H9 (cell line): Measurements from ENCODE around the gene FBLN2. TPM values are rescaled to one million over a fixed set of nuclear protein-coding genes. Genes with fewer than 3 reads are reported as not detected.

Experiments
- DNase-seq: peaks from one replicate; pipeline ENCODE4 v3.0.0-alpha.2; 2017
- H2AFZ ChIP-seq: one replicate; pipeline ENCODE4 v1.6.1; 2013; ENCODE audit warnings: mild to moderate bottlenecking, low read length, control low read depth, moderate library complexity
- H2AK5ac ChIP-seq: 2 replicates; pipeline ENCODE4 v1.6.1; 2013; ENCODE audit warnings: low read length, control low read depth, mixed read lengths; ENCODE audit not compliant: insufficient read length
- H2BK120ac ChIP-seq: one replicate; pipeline ENCODE4 v1.6.1; 2013; ENCODE audit warnings: low read depth, mild to moderate bottlenecking, low read length, control low read depth, inconsistent platforms; ENCODE audit not compliant: poor library complexity, severe bottlenecking
- H2BK12ac ChIP-seq: 2 replicates; pipeline ENCODE4 v1.6.1; 2013; ENCODE audit warnings: low read length, control low read depth, mixed read lengths, low read depth; ENCODE audit not compliant: insufficient read length
- H2BK15ac ChIP-seq: 2 replicates; pipeline ENCODE4 v1.6.1; 2013; ENCODE audit warnings: low read depth, low read length, control low read depth
- H2BK20ac ChIP-seq: one replicate; pipeline ENCODE4 v1.6.1; 2013; ENCODE audit warnings: low read depth, mild to moderate bottlenecking, low read length, control low read depth, inconsistent platforms; ENCODE audit not compliant: poor library complexity, severe bottlenecking
- H2BK5ac ChIP-seq: 2 replicates; pipeline ENCODE4 v1.6.1; 2013; ENCODE audit warnings: low read length, control low read depth, mixed read lengths; ENCODE audit not compliant: insufficient read length
- H3K14ac ChIP-seq: 2 replicates; pipeline ENCODE4 v1.6.1; 2013; ENCODE audit warnings: low read length, control low read depth; ENCODE audit not compliant: insufficient read depth
- H3K18ac ChIP-seq: 2 replicates; pipeline ENCODE4 v1.6.1; 2013; ENCODE audit warnings: low read depth, mild to moderate bottlenecking, mixed read lengths, low read length, control low read depth; ENCODE audit not compliant: insufficient read length
- H3K23ac ChIP-seq: 2 replicates; pipeline ENCODE4 v1.6.1; 2013; ENCODE audit warnings: low read length, control low read depth, mixed read lengths, low read depth; ENCODE audit not compliant: insufficient read length
- H3K23me2 ChIP-seq: 2 replicates; pipeline ENCODE4 v1.6.1; 2013; ENCODE audit warnings: low read depth, mild to moderate bottlenecking, mixed read lengths, low read length, control low read depth; ENCODE audit not compliant: insufficient read length, poor library complexity, severe bottlenecking
- H3K27ac ChIP-seq: 2 replicates; pipeline ENCODE4 v1.5.1; 2013; ENCODE audit warnings: low read length, control low read depth, mixed read lengths, low read depth; ENCODE audit not compliant: insufficient read length
- H3K27me3 ChIP-seq: 2 replicates; pipeline ENCODE4 v1.6.1; 2013; ENCODE audit warnings: low read length, control low read depth, inconsistent platforms; ENCODE audit not compliant: insufficient read depth
- H3K4ac ChIP-seq: 2 replicates; pipeline ENCODE4 v1.6.1; 2013; ENCODE audit warnings: low read depth, mild to moderate bottlenecking, control low read depth, inconsistent platforms, low read length, moderate library complexity
- H3K4me1 ChIP-seq: 2 replicates; pipeline ENCODE4 v1.6.1; 2013; ENCODE audit warnings: low read length, control low read depth, inconsistent platforms; ENCODE audit not compliant: insufficient read depth
- H3K4me2 ChIP-seq: 2 replicates; pipeline ENCODE4 v1.6.1; 2013; ENCODE audit warnings: low read length, control low read depth, mixed read lengths; ENCODE audit not compliant: insufficient read length, insufficient read depth
- H3K56ac ChIP-seq: 2 replicates; pipeline ENCODE4 v1.6.1; 2013; ENCODE audit warnings: low read depth, mild to moderate bottlenecking, mixed read lengths, low read length, control low read depth; ENCODE audit not compliant: insufficient read length
- H3K79me1 ChIP-seq: 2 replicates; pipeline ENCODE4 v1.6.1; 2013; ENCODE audit warnings: low read depth, mild to moderate bottlenecking, moderate library complexity, low read length, control low read depth, inconsistent platforms; ENCODE audit not compliant: insufficient read depth, poor library complexity, severe bottlenecking
- H3K79me2 ChIP-seq: 2 replicates; pipeline ENCODE4 v1.6.1; 2013; ENCODE audit warnings: low read length, control low read depth, inconsistent platforms; ENCODE audit not compliant: insufficient read depth
- H3K9ac ChIP-seq: 2 replicates; pipeline ENCODE4 v1.6.1; 2013; ENCODE audit warnings: low read length, control low read depth, mixed read lengths; ENCODE audit not compliant: insufficient read length; ENCODE audit errors: extremely low read depth
- H3K9me3 ChIP-seq: one replicate; pipeline ENCODE4 v1.6.1; 2013; ENCODE audit warnings: low read depth, low read length, inconsistent platforms; ENCODE audit not compliant: control insufficient read depth
- H3T11ph ChIP-seq: one replicate; pipeline ENCODE4 v1.6.1; 2013; ENCODE audit warnings: mild to moderate bottlenecking, low read length, control low read depth, inconsistent platforms
- H4K20me1 ChIP-seq: one replicate; pipeline ENCODE4 v1.6.1; 2013; ENCODE audit not compliant: control insufficient read depth, insufficient read length, insufficient read depth
- H4K5ac ChIP-seq: 2 replicates; pipeline ENCODE4 v1.6.1; 2013; ENCODE audit warnings: low read depth, mild to moderate bottlenecking, mixed read lengths, low read length, control low read depth; ENCODE audit not compliant: insufficient read length
- H4K8ac ChIP-seq: replicated peaks from 2 replicates; pipeline ENCODE4 v1.6.1; 2013; ENCODE audit warnings: low read length, control low read depth, mixed read lengths, low read depth; ENCODE audit not compliant: insufficient read length
- H4K91ac ChIP-seq: 2 replicates; pipeline ENCODE4 v1.6.1; 2013; ENCODE audit warnings: low read depth, mild to moderate bottlenecking, moderate library complexity, mixed read lengths, low read length, control low read depth; ENCODE audit not compliant: insufficient read length
- H3K27ac Mint-ChIP-seq, 3 experiments: 2 replicates in 2 of 3; 3 replicates in 1 of 3; pipeline ENCODE4 v1.8.0; 2020 to 2021; ENCODE audit warnings: mixed read lengths in 3 of 3, mild to moderate bottlenecking in 1 of 3, moderate library complexity in 1 of 3
- H3K27me3 Mint-ChIP-seq: 2 replicates; pipeline ENCODE4 v1.8.0; 2021; ENCODE audit warnings: low read depth, mild to moderate bottlenecking, moderate library complexity, mixed read lengths
- H3K36me3 Mint-ChIP-seq, 3 experiments: 2 replicates in 2 of 3; 3 replicates in 1 of 3; pipeline ENCODE4 v1.8.0; 2020 to 2021; ENCODE audit warnings: low read depth in 3 of 3, mixed read lengths in 3 of 3; ENCODE audit not compliant: insufficient read depth in 1 of 3
- H3K4me1 Mint-ChIP-seq, 2 experiments: 2 replicates each; pipeline ENCODE4 v1.8.0; 2020; ENCODE audit warnings: mixed read lengths in 2 of 2
- H3K4me3 Mint-ChIP-seq, 2 experiments: 2 replicates in 1 of 2; 3 replicates in 1 of 2; pipeline ENCODE4 v1.8.0; 2020 to 2021; ENCODE audit warnings: mild to moderate bottlenecking in 2 of 2, mixed read lengths in 2 of 2, moderate library complexity in 1 of 2
- H3K9me3 Mint-ChIP-seq, 2 experiments: 2 replicates in 1 of 2; 3 replicates in 1 of 2; pipeline ENCODE4 v1.8.0; 2020; ENCODE audit warnings: mild to moderate bottlenecking in 2 of 2, mixed read lengths in 2 of 2, moderate library complexity in 1 of 2
- WGBS: extraction: QIAGEN DNeasy Blood & Tissue Kit; methylation state at CpG from one replicate; pipeline ENCODE4 v1.1.7; 2013; ENCODE audit warnings: missing lambda C conversion rate, low lambda C conversion rate, mixed read lengths; ENCODE audit not compliant: insufficient read length; ENCODE audit errors: extremely low coverage; 5-methylcytosine and 5-hydroxymethylcytosine counted together
- total RNA-seq: library from RNA; stranded (reverse); gene quantifications from 2 replicates; pipeline ENCODE4 v1.2.1, GENCODE V29; 2021
- TF ChIP-seq, protein P1 (sequence below): fragments of 200-600 bp; sonication (generic); conservative IDR thresholded peaks from 3 replicates; pipeline ENCODE4 v1.8.0; 2021; ENCODE audit warnings: antibody characterized with exemption, mild to moderate bottlenecking

Gene FBLN2
- total RNA-seq, 1 experiment from 2014 or later: 11.8 TPM

DNA sequence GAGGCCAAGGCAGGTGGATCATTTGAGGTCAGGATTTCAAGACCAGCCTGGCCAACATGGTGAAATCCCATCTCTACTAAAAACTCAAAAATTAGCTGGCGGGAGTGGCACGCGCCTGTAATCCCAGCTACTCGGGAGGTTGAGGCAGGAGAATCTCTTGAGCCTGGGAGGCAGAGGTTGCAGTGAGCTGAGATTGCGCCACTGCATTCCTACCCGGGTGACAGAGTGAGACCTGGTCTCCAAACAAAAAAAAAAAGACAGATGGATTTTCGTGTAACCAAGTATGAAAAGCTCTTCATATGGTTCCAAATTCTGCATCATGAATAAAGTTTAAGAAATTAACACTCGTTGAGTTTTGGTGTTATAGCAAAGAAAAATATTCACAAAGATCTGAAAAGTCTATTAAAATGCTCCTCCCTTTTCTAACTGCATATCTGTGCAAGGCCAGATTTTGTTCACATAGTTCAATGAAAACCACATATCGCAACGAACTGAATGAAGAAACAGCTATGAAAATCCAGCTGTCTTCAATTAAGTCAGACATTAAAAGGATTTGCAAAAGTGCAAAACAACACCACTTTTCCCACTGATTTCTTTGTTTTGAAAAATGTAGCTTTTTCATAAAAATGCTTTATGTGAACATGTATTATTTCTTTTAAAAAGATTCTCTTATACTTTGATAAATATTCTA is 23.8 kb upstream of the FBLN2 start:
- H3K4me1 ChIP-seq: no peaks in the 10 kb centered on the region; the same call in 1 of the 2 replicates
- H4K20me1 ChIP-seq: no peaks in the 10 kb centered on the region
- no peaks in the 10 kb centered on the region for H3K9me3 ChIP-seq
- H2BK20ac ChIP-seq: no peak overlapping the region
- H2AK5ac ChIP-seq: no peak overlapping the region
- H2AFZ ChIP-seq: no peak overlapping the region
- H2BK15ac ChIP-seq: no peak overlapping the region
- H3K4me1 Mint-ChIP-seq: peaks cover 24 to 28% of the 10 kb centered on the region in 2 experiments
- H4K5ac ChIP-seq: no peak overlapping the region
- no peak overlapping the region for H3K4ac ChIP-seq
- H3T11ph ChIP-seq: no peak overlapping the region
- no peak overlapping the region for H3K18ac ChIP-seq
- no peaks in the 10 kb centered on the region for H3K79me1 ChIP-seq
- H3K9me3 Mint-ChIP-seq: peaks cover 6 to 15% of the 10 kb centered on the region in 2 experiments
- H4K91ac ChIP-seq: no peak overlapping the region
- no peak overlapping the region for H2BK5ac ChIP-seq
- no peaks in the 10 kb centered on the region for H3K79me2 ChIP-seq
- H3K14ac ChIP-seq: no peak overlapping the region
- H3K36me3 Mint-ChIP-seq: peaks cover 0 to 2% (median 0%) of the 10 kb centered on the region in 3 experiments; a peak in 4 of 7 replicates
- no peak overlapping the region for H2BK120ac ChIP-seq
- H3K23me2 ChIP-seq: no peaks in the 10 kb centered on the region
- DNase-seq: no peak
- H3K4me2 ChIP-seq: no peak overlapping the region
- peaks cover 4% of the 10 kb centered on the region for H3K27me3 Mint-ChIP-seq
- H3K56ac ChIP-seq: no peak overlapping the region
- no peak overlapping the region for H3K4me3 Mint-ChIP-seq
- no CpG with 5 or more reads among the region's 10 CpGs for WGBS
- H3K27ac ChIP-seq: no peak overlapping the region
- H3K27me3 ChIP-seq: no peaks in the 10 kb centered on the region
- no peak overlapping the region for H4K8ac ChIP-seq
- no peak overlapping the region for H3K23ac ChIP-seq
- no peak overlapping the region for H3K9ac ChIP-seq
- H2BK12ac ChIP-seq: no peak overlapping the region
- no peak overlapping the region; a peak in 1 of 7 replicates for H3K27ac Mint-ChIP-seq
- TF ChIP-seq, protein P1, sequence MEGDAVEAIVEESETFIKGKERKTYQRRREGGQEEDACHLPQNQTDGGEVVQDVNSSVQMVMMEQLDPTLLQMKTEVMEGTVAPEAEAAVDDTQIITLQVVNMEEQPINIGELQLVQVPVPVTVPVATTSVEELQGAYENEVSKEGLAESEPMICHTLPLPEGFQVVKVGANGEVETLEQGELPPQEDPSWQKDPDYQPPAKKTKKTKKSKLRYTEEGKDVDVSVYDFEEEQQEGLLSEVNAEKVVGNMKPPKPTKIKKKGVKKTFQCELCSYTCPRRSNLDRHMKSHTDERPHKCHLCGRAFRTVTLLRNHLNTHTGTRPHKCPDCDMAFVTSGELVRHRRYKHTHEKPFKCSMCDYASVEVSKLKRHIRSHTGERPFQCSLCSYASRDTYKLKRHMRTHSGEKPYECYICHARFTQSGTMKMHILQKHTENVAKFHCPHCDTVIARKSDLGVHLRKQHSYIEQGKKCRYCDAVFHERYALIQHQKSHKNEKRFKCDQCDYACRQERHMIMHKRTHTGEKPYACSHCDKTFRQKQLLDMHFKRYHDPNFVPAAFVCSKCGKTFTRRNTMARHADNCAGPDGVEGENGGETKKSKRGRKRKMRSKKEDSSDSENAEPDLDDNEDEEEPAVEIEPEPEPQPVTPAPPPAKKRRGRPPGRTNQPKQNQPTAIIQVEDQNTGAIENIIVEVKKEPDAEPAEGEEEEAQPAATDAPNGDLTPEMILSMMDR: no peak
